ENCODE data around the gene ZNF500.

ZNF500 gene

GRCh38 chr16:4700997-4701743 lies 65.8 kb downstream of the ZNF500 start:
- DNase-seq = no peak

GRCh38 chr16:4700380-4700996 lies 66.5 kb downstream of the ZNF500 start:
- peak; percentile 32 for DNase-seq

- no peak for DNase-seq
These were observed 67.9 kb downstream of the ZNF500 start for GRCh38 chr16:4699046-4699556.

- no peak for DNase-seq
These were observed 68.5 kb downstream of the ZNF500 start for GRCh38 chr16:4698321-4699045.
